GM12891 (cell line): Measurements from ENCODE around the gene AADACL4.

Experiments
- DNase-seq: peaks from one replicate; pipeline ENCODE4 v3.0.0; 2011; ENCODE audit warnings: low spot score; ENCODE audit not compliant: insufficient read length
- FAIRE-seq: peaks from 2 replicates; lab custom pipeline; 2011; peaks lifted over from hg19 to GRCh38; lab: Jason Lieb, UNC
- PAX5 ChIP-seq: IDR thresholded peaks from 2 replicates; pipeline ENCODE4 v1.6.1; 2011; ENCODE audit warnings: low read length, moderate library complexity, mild to moderate bottlenecking; ENCODE audit not compliant: insufficient read depth, severe bottlenecking
- POLR2A ChIP-seq: IDR thresholded peaks from 2 replicates; pipeline ENCODE4 v1.6.1; 2011; ENCODE audit warnings: low read depth, low read length, control low read depth
- POLR2AphosphoS5 ChIP-seq: IDR thresholded peaks from 2 replicates; pipeline ENCODE4 v1.6.1; 2011; ENCODE audit warnings: low read depth, low read length, control low read depth
- POU2F2 ChIP-seq: IDR thresholded peaks from 2 replicates; pipeline ENCODE4 v1.6.1; 2011; ENCODE audit warnings: low read depth, mild to moderate bottlenecking, control low read depth, low read length, moderate library complexity
- SPI1 ChIP-seq: IDR thresholded peaks from 2 replicates; pipeline ENCODE4 v1.6.1; 2011; ENCODE audit warnings: low read depth, low read length, control low read depth
- TAF1 ChIP-seq: IDR thresholded peaks from 2 replicates; pipeline ENCODE4 v1.6.1; 2011; ENCODE audit warnings: low read depth, low read length, control low read depth

AADACL4 gene

DNA sequence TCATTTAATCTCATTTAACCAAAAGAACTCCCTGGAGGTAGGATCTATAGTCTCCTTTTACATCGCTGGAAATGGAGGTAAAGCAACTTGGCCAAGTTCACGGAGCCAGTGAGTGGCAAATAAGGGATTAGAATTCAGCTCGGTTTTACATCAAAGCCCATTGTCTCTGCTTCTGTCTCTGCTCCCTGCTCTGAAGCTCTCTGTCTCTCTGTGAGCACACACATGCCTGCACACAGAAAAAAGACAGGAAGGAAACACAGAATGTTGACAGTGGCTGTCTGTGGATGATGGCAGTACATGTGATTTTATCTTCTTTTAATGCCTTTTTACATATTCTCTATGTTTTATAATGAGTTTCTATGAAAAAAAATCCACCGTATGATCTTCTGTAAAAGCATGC is 17.0 kb upstream of the AADACL4 start:
- FAIRE-seq = no peak
- DNase-seq = no peak
- TF ChIP-seq POLR2A (no peak), SPI1 (no peak), TAF1 (no peak), POLR2AphosphoS5 (no peak), PAX5 (no peak), POU2F2 (no peak)

DNA sequence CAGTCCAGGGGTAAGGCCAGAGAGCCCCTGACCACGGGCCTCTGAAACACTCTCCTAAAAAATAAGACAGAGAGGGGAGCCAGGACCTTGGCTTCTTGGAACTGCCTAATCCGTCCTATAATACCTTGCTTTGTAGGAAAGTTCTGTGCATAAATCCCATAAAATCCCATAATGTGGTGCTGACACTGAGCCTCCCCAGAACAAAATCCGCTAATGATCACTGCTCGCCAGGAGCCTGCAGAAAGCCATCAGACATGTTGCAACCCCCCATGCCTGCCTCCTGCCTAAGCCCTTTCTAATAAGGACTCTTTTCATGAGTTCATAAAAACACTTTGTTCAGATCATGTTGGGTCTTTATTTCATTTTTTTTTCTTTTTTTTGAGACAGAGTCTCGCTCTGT is 16.6 kb upstream of the AADACL4 start:
- FAIRE-seq (no peak), DNase-seq (no peak)
- TF ChIP-seq POU2F2 (no peak), PAX5 (no peak), POLR2AphosphoS5 (no peak), SPI1 (no peak), POLR2A (no peak), TAF1 (no peak)

DNA sequence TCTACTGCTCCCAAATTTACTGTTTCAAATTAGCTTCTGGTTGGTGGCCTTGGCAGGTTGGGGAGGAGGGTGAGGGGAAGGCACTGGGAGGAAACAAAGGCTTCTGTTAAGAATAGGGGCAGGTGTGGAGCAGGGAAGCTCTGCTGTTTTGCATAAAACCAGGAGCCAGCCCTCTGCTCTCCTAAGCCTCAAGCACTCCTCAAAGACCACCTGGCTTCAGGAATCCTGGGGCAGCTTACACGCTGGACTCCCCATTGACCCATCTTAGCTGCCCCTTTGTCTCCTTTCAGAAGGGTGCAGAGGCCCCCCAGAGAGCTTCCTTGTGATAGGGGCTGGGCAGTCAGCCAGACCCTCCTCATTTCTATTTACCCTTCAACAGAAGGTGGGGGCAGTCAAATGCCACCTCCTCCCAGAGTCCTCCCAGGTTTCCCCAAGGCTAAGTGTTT is 14.4 kb upstream of the AADACL4 start:
- FAIRE-seq = no peak
- TF ChIP-seq POLR2A (no peak), SPI1 (no peak), PAX5 (no peak), TAF1 (no peak), POLR2AphosphoS5 (no peak), POU2F2 (no peak)
- DNase-seq = no peak

DNA sequence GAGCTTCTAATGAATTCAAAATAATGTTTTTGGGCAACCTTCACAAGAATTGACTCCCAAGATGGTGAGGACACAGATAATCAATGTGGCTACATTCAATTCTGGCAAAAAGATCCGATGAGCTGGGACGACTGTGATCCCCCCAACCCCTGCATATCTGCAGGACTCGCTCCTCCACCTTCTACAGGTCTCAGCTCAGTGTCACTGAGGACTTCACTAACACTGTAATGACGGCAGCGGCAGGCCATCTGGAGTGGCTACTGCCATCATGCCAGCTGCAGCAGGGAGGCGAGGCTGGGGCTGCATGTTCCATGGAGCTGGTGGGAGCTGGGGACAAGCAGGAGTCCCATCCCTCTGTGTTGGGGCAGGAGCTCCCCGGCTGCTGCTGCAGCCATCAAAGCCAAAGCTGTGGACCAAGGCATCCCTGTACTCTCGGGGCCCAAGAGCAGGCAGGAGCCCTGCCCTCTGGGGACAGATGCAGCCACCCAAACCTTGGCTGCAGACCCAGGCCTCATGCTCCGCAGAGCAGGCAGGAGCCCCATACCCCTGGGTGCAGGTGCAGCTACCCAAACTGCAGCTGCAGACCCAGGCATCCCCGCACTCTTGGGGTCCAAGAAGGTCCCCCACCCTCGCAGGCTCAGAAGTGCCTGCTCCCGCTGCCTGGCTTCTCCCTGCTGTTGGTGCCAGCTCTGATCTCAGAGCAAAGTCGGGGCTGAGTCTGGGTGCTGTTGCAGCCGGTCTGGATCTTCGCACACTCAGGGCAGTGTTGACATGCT is 13.7 kb upstream of the AADACL4 start:
- FAIRE-seq (no peak), DNase-seq (no peak)
- TF ChIP-seq POLR2A (no peak), TAF1 (no peak), POU2F2 (no peak), POLR2AphosphoS5 (no peak), PAX5 (no peak), SPI1 (no peak)

DNA sequence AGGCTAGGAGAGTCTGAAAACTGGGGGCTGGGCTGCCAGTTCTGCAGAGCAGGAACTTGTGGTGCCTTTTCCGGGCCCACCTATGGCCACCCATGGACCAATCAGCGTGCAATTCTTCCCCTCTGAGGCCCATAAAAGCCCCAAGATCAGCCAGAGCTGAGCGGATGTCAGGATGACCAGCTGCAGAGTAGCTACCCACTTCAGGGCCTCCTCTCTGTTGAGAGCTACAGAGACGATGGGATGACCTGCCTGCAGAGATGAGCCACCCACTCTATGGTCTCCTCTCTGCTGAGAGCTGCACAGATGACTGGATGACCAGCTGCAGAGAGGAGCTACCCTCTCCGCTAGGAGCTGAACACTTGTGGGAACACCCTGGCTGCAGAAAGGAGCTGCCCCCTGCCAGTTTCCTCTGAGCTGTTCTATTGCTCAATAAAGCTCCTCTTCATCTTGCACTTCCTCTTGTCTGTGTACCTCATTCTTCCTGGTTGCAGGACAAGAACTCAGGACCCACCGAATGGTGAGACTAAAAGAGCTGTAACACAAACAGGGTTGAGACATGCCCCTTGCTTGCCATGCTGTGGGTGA is 12.8 kb upstream of the AADACL4 start:
- no peak for DNase-seq
- TF ChIP-seq SPI1 (no peak), POLR2A (no peak), POLR2AphosphoS5 (no peak), TAF1 (no peak), PAX5 (no peak), POU2F2 (no peak)
- no peak for FAIRE-seq

DNA sequence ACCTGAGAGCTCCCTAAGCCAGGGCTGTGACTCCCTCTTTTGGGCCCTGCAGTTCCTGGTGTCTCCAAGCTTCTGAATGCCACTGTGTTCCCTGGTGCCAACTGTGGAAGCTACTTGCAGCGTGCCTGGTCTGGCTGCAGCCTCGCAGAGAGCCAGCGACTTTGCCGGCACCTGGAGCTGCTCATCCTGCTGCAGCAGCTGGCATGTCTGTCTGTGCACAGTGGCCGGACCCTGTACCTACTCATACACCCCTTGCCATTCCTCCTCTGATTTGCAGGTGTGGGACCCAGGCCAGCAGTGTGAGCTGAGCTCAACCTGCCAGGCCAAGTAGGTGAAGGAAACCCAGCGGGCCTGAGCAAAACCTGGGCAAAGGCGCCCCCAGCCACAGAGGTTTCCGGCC is 12.3 kb upstream of the AADACL4 start:
- DNase-seq (no peak), FAIRE-seq (no peak)
- TF ChIP-seq POLR2AphosphoS5 (no peak), PAX5 (no peak), POLR2A (no peak), TAF1 (no peak), SPI1 (no peak), POU2F2 (no peak)

DNA sequence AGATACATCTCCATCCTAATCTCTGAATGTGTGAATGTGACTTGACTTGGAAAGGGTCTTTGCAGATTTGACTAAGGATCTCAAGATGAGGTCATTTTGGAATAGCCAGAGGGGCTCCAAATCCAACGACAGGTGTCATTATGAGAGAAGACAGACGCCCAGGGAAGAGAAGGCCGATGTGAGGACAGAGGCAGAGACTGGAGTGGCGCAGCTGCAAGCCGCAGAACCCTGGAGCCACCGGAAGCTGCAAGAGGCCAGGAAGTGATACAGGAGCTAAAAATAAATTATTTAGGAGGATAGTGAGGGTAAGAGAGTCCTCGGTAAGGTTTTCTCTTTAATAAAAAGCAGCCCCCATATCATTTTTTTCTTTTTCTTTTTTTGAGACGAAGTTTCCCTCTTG is 9.7 kb upstream of the AADACL4 start:
- no peak for FAIRE-seq

DNA sequence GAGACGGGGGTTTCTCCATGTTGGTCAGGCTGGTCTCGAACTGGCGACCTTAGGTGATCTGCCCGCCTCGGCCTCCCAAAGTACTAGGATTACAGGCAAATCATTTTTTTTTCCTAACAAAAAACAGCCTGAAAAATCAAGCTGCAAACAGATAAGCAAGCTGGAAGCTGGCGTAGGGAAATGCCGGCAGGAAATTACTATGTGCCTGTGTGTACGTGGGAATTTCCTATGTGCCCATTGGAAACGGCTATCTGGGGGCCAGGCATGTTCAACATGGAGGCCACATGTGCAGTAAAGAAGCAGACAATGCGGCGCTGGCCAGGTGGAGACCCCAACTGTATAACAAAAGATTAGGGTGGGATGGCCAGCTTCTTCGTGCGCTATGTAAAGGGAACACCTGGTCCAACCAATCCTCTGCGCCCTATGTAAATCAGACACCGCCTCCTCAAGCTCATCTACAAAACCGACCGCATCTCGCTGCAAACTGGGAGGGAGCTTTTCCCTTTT is 9.1 kb upstream of the AADACL4 start:
- FAIRE-seq = no peak
- DNase-seq = no peak
- no peak for TF ChIP-seq TAF1
- no peak for TF ChIP-seq PAX5
- TF ChIP-seq POLR2A = no peak
- no peak for TF ChIP-seq POU2F2
- TF ChIP-seq POLR2AphosphoS5 = no peak
- no peak for TF ChIP-seq SPI1

More for the DNA sequence above, 9.7 kb upstream of the AADACL4 start:
- TF ChIP-seq SPI1 = no peak
- TF ChIP-seq TAF1 = no peak
- no peak for TF ChIP-seq PAX5
- TF ChIP-seq POU2F2 = no peak
- no peak for DNase-seq

DNA sequence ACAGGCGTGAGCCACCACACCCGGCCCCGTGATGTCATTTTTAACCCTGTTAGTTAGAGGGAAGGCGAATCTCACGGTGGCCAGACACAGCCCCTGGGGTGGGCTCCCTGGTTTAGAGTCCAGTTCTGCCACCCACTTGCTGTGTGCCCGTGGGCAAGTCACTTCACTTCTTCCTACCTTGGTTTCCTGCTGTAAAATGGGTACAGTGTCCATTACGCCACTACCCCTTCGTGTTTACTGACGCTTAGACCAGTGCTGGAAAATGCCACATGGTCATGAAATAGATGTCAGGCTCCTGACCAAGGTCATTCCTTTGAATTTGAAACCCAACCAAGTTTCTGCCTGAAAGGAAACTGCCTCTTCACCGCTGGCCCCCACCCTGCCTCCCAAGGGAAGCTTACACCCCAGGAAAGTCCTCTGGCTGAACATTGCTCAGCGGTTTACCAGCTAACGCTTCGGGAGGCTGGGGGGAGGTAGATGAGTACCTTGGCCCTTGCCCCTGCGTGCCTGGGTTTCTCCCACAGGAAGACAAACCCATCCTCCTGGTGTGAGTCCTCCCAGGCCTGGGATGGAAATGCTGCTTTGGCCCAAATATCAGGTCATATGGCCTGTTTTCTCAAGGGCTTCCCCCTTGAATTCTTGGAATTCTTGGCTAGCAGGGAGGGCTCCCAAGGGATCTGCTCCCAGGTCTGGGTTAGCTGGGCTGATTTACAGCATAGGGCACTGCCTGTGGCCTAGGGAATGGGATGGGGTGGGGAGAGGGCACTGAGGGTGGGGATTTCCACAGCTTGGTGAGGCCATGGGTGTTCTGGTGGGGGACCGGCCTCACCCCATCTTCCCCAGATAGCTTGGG is 7.6 kb upstream of the AADACL4 start:
- TF ChIP-seq TAF1 = no peak
- no peak for TF ChIP-seq POLR2A
- TF ChIP-seq PAX5 = no peak
- TF ChIP-seq SPI1 = no peak
- no peak for TF ChIP-seq POU2F2
- TF ChIP-seq POLR2AphosphoS5 = no peak
- FAIRE-seq (no peak), DNase-seq (no peak)
